ENCODE results near the gene KCTD10.

DNA sequence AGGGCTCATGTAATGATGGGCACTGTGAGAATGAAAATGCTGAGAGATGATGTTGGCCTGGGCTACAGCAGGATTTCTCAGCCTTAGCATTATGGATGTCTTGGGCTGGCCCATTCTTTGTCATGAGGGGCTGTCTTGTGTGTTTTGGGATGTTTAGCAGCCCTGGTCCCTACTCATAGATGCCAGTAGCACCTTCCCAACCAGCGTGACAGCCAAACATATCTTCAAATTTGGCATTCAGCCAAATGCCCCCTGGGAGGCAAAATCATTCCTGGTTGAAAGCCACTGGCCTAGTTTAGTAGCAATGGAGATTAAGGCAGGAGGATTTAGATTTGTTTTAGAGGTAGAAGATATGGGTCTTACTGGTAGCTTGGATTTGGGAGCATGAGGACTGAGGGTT is 27.0 kb upstream of the KCTD10 start:
- no peak for TF ChIP-seq EGR1 (IDR thresholded peaks at IDR 0.05)
- no peak for TF ChIP-seq TAF1 (IDR thresholded peaks at IDR 0.05; ENCODE audit: low read depth)

Measured in Ishikawa (cell line).